NT2/D1 (cell line): Measurements from ENCODE around the gene LARP6.

Source experiments
- SUZ12 ChIP-seq: IDR thresholded peaks from 2 replicates; pipeline ENCODE4 v1.6.1; 2011; ENCODE audit not compliant: insufficient read length, insufficient read depth; ENCODE audit errors: extremely low read depth
- YY1 ChIP-seq: IDR thresholded peaks from 2 replicates; pipeline ENCODE4 v1.6.1; 2011; ENCODE audit not compliant: insufficient read length, insufficient read depth
- ZNF274 ChIP-seq: IDR thresholded peaks from 2 replicates; pipeline ENCODE4 v1.6.1; 2011; ENCODE audit warnings: mild to moderate bottlenecking, low read depth, low read length

- TF ChIP-seq YY1 (no peak), ZNF274 (no peak), SUZ12 (no peak)
Measured at GRCh38 chr15:70799667-70800450, 54.1 kb downstream of the LARP6 start.
